H9 (cell line): Measurements from ENCODE around the gene PAQR3. TPM values are rescaled to one million over a fixed set of nuclear protein-coding genes. Genes with fewer than 3 reads are reported as not detected.

Source experiments
- DNase-seq: peaks from one replicate; pipeline ENCODE4 v3.0.0-alpha.2; 2017
- H2AFZ ChIP-seq: one replicate; pipeline ENCODE4 v1.6.1; 2013; ENCODE audit warnings: mild to moderate bottlenecking, low read length, control low read depth, moderate library complexity
- H2AK5ac ChIP-seq: 2 replicates; pipeline ENCODE4 v1.6.1; 2013; ENCODE audit warnings: low read length, control low read depth, mixed read lengths; ENCODE audit not compliant: insufficient read length
- H2BK120ac ChIP-seq: one replicate; pipeline ENCODE4 v1.6.1; 2013; ENCODE audit warnings: low read depth, mild to moderate bottlenecking, low read length, control low read depth, inconsistent platforms; ENCODE audit not compliant: poor library complexity, severe bottlenecking
- H2BK12ac ChIP-seq: 2 replicates; pipeline ENCODE4 v1.6.1; 2013; ENCODE audit warnings: low read length, control low read depth, mixed read lengths, low read depth; ENCODE audit not compliant: insufficient read length
- H2BK15ac ChIP-seq: 2 replicates; pipeline ENCODE4 v1.6.1; 2013; ENCODE audit warnings: low read depth, low read length, control low read depth
- H2BK20ac ChIP-seq: one replicate; pipeline ENCODE4 v1.6.1; 2013; ENCODE audit warnings: low read depth, mild to moderate bottlenecking, low read length, control low read depth, inconsistent platforms; ENCODE audit not compliant: poor library complexity, severe bottlenecking
- H2BK5ac ChIP-seq: 2 replicates; pipeline ENCODE4 v1.6.1; 2013; ENCODE audit warnings: low read length, control low read depth, mixed read lengths; ENCODE audit not compliant: insufficient read length
- H3K14ac ChIP-seq: 2 replicates; pipeline ENCODE4 v1.6.1; 2013; ENCODE audit warnings: low read length, control low read depth; ENCODE audit not compliant: insufficient read depth
- H3K18ac ChIP-seq: 2 replicates; pipeline ENCODE4 v1.6.1; 2013; ENCODE audit warnings: low read depth, mild to moderate bottlenecking, mixed read lengths, low read length, control low read depth; ENCODE audit not compliant: insufficient read length
- H3K23ac ChIP-seq: 2 replicates; pipeline ENCODE4 v1.6.1; 2013; ENCODE audit warnings: low read length, control low read depth, mixed read lengths, low read depth; ENCODE audit not compliant: insufficient read length
- H3K23me2 ChIP-seq: 2 replicates; pipeline ENCODE4 v1.6.1; 2013; ENCODE audit warnings: low read depth, mild to moderate bottlenecking, mixed read lengths, low read length, control low read depth; ENCODE audit not compliant: insufficient read length, poor library complexity, severe bottlenecking
- H3K27ac ChIP-seq: 2 replicates; pipeline ENCODE4 v1.5.1; 2013; ENCODE audit warnings: low read length, control low read depth, mixed read lengths, low read depth; ENCODE audit not compliant: insufficient read length
- H3K27me3 ChIP-seq: 2 replicates; pipeline ENCODE4 v1.6.1; 2013; ENCODE audit warnings: low read length, control low read depth, inconsistent platforms; ENCODE audit not compliant: insufficient read depth
- H3K4ac ChIP-seq: 2 replicates; pipeline ENCODE4 v1.6.1; 2013; ENCODE audit warnings: low read depth, mild to moderate bottlenecking, control low read depth, inconsistent platforms, low read length, moderate library complexity
- H3K4me1 ChIP-seq: 2 replicates; pipeline ENCODE4 v1.6.1; 2013; ENCODE audit warnings: low read length, control low read depth, inconsistent platforms; ENCODE audit not compliant: insufficient read depth
- H3K4me2 ChIP-seq: 2 replicates; pipeline ENCODE4 v1.6.1; 2013; ENCODE audit warnings: low read length, control low read depth, mixed read lengths; ENCODE audit not compliant: insufficient read length, insufficient read depth
- H3K56ac ChIP-seq: 2 replicates; pipeline ENCODE4 v1.6.1; 2013; ENCODE audit warnings: low read depth, mild to moderate bottlenecking, mixed read lengths, low read length, control low read depth; ENCODE audit not compliant: insufficient read length
- H3K79me1 ChIP-seq: 2 replicates; pipeline ENCODE4 v1.6.1; 2013; ENCODE audit warnings: low read depth, mild to moderate bottlenecking, moderate library complexity, low read length, control low read depth, inconsistent platforms; ENCODE audit not compliant: insufficient read depth, poor library complexity, severe bottlenecking
- H3K79me2 ChIP-seq: 2 replicates; pipeline ENCODE4 v1.6.1; 2013; ENCODE audit warnings: low read length, control low read depth, inconsistent platforms; ENCODE audit not compliant: insufficient read depth
- H3K9ac ChIP-seq: 2 replicates; pipeline ENCODE4 v1.6.1; 2013; ENCODE audit warnings: low read length, control low read depth, mixed read lengths; ENCODE audit not compliant: insufficient read length; ENCODE audit errors: extremely low read depth
- H3K9me3 ChIP-seq: one replicate; pipeline ENCODE4 v1.6.1; 2013; ENCODE audit warnings: low read depth, low read length, inconsistent platforms; ENCODE audit not compliant: control insufficient read depth
- H3T11ph ChIP-seq: one replicate; pipeline ENCODE4 v1.6.1; 2013; ENCODE audit warnings: mild to moderate bottlenecking, low read length, control low read depth, inconsistent platforms
- H4K20me1 ChIP-seq: one replicate; pipeline ENCODE4 v1.6.1; 2013; ENCODE audit not compliant: control insufficient read depth, insufficient read length, insufficient read depth
- H4K5ac ChIP-seq: 2 replicates; pipeline ENCODE4 v1.6.1; 2013; ENCODE audit warnings: low read depth, mild to moderate bottlenecking, mixed read lengths, low read length, control low read depth; ENCODE audit not compliant: insufficient read length
- H4K8ac ChIP-seq: replicated peaks from 2 replicates; pipeline ENCODE4 v1.6.1; 2013; ENCODE audit warnings: low read length, control low read depth, mixed read lengths, low read depth; ENCODE audit not compliant: insufficient read length
- H4K91ac ChIP-seq: 2 replicates; pipeline ENCODE4 v1.6.1; 2013; ENCODE audit warnings: low read depth, mild to moderate bottlenecking, moderate library complexity, mixed read lengths, low read length, control low read depth; ENCODE audit not compliant: insufficient read length
- H3K27ac Mint-ChIP-seq, 3 experiments: 2 replicates in 2 of 3; 3 replicates in 1 of 3; pipeline ENCODE4 v1.8.0; 2020 to 2021; ENCODE audit warnings: mixed read lengths in 3 of 3, mild to moderate bottlenecking in 1 of 3, moderate library complexity in 1 of 3
- H3K27me3 Mint-ChIP-seq: 2 replicates; pipeline ENCODE4 v1.8.0; 2021; ENCODE audit warnings: low read depth, mild to moderate bottlenecking, moderate library complexity, mixed read lengths
- H3K36me3 Mint-ChIP-seq, 3 experiments: 2 replicates in 2 of 3; 3 replicates in 1 of 3; pipeline ENCODE4 v1.8.0; 2020 to 2021; ENCODE audit warnings: low read depth in 3 of 3, mixed read lengths in 3 of 3; ENCODE audit not compliant: insufficient read depth in 1 of 3
- H3K4me1 Mint-ChIP-seq, 2 experiments: 2 replicates each; pipeline ENCODE4 v1.8.0; 2020; ENCODE audit warnings: mixed read lengths in 2 of 2
- H3K4me3 Mint-ChIP-seq, 2 experiments: 2 replicates in 1 of 2; 3 replicates in 1 of 2; pipeline ENCODE4 v1.8.0; 2020 to 2021; ENCODE audit warnings: mild to moderate bottlenecking in 2 of 2, mixed read lengths in 2 of 2, moderate library complexity in 1 of 2
- H3K9me3 Mint-ChIP-seq, 2 experiments: 2 replicates in 1 of 2; 3 replicates in 1 of 2; pipeline ENCODE4 v1.8.0; 2020; ENCODE audit warnings: mild to moderate bottlenecking in 2 of 2, mixed read lengths in 2 of 2, moderate library complexity in 1 of 2
- WGBS: extraction: QIAGEN DNeasy Blood & Tissue Kit; methylation state at CpG from one replicate; pipeline ENCODE4 v1.1.7; 2013; ENCODE audit warnings: missing lambda C conversion rate, low lambda C conversion rate, mixed read lengths; ENCODE audit not compliant: insufficient read length; ENCODE audit errors: extremely low coverage; 5-methylcytosine and 5-hydroxymethylcytosine counted together
- total RNA-seq: library from RNA; stranded (reverse); gene quantifications from 2 replicates; pipeline ENCODE4 v1.2.1, GENCODE V29; 2021
- TF ChIP-seq, protein P1 (sequence below): fragments of 200-600 bp; sonication (generic); conservative IDR thresholded peaks from 3 replicates; pipeline ENCODE4 v1.8.0; 2021; ENCODE audit warnings: antibody characterized with exemption, mild to moderate bottlenecking

The PAQR3 gene
- total RNA-seq, 1 experiment from 2014 or later: 26.3 TPM

DNA sequence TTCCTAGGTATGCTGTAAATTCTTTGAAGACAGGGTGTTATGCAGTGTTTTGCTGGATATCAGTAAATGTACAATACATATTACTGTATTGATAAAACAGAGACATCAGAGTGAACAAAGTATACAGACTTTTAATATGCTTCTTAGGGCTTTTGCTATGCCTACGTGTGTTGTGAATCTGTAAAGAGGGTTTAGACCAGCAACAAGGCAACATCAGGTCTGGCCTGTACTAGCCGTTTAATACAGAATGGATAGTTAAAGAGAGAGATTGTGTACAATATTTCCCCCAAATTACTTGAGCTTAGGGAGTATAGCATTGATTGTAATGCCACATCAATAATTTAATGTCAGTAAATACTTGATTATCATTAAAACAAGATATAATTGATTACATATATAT, 75.2 kb downstream of the PAQR3 start:
- Histone ChIP-seq H3K79me1 (no peaks in the 10 kb centered on the region), H3K27ac (no peak overlapping the region), H4K20me1 (no peaks in the 10 kb centered on the region), H2AK5ac (no peak overlapping the region), H3K23ac (no peak overlapping the region), H4K5ac (no peak overlapping the region), H3K14ac (no peak overlapping the region), H3T11ph (no peak overlapping the region), H3K23me2 (no peaks in the 10 kb centered on the region), H2AFZ (no peak overlapping the region), H2BK20ac (no peak overlapping the region), H3K18ac (no peak overlapping the region), H2BK5ac (no peak overlapping the region), H3K27me3 (no peaks in the 10 kb centered on the region), H3K4ac (no peak overlapping the region), H2BK15ac (no peak overlapping the region), H3K4me1 (no peaks in the 10 kb centered on the region), H3K4me2 (no peak overlapping the region), H2BK12ac (no peak overlapping the region), H3K79me2 (no peaks in the 10 kb centered on the region), H3K56ac (no peak overlapping the region), H3K9ac (no peak overlapping the region), H3K9me3 (no peaks in the 10 kb centered on the region), H4K91ac (no peak overlapping the region), H2BK120ac (no peak overlapping the region), H4K8ac (no peak overlapping the region)
- H3K36me3 Mint-ChIP-seq: peaks cover 5 to 26% (median 13%) of the 10 kb centered on the region in 3 experiments; a peak in 6 of 7 replicates
- H3K27ac Mint-ChIP-seq: no peak overlapping the region
- H3K4me3 Mint-ChIP-seq: no peak overlapping the region
- TF ChIP-seq, protein P1, sequence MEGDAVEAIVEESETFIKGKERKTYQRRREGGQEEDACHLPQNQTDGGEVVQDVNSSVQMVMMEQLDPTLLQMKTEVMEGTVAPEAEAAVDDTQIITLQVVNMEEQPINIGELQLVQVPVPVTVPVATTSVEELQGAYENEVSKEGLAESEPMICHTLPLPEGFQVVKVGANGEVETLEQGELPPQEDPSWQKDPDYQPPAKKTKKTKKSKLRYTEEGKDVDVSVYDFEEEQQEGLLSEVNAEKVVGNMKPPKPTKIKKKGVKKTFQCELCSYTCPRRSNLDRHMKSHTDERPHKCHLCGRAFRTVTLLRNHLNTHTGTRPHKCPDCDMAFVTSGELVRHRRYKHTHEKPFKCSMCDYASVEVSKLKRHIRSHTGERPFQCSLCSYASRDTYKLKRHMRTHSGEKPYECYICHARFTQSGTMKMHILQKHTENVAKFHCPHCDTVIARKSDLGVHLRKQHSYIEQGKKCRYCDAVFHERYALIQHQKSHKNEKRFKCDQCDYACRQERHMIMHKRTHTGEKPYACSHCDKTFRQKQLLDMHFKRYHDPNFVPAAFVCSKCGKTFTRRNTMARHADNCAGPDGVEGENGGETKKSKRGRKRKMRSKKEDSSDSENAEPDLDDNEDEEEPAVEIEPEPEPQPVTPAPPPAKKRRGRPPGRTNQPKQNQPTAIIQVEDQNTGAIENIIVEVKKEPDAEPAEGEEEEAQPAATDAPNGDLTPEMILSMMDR: no peak
- H3K4me1 Mint-ChIP-seq: no peaks in the 10 kb centered on the region
- no peak for DNase-seq
- no peaks in the 10 kb centered on the region for H3K9me3 Mint-ChIP-seq
- WGBS: no CpG with 5 or more reads among the region's 2 CpGs
- no peaks in the 10 kb centered on the region for H3K27me3 Mint-ChIP-seq
